HG02973 (cell line): ENCODE data around the gene TNFAIP8L3.
"Not testable (repeated sequence)": the region's sequence is repeated elsewhere in the genome, so short reads cannot be mapped to it uniquely, and the experiment has no call there.

ENCODE experiments used
- ATAC-seq: cut with Tn5 transposase; IDR thresholded peaks from one replicate; pipeline ENCODE4 v1.9.1; 2021; ENCODE audit warnings: moderate library complexity; ENCODE audit not compliant: unreplicated experiment

The TNFAIP8L3 gene

GRCh38 chr15:51094606-51095569 lies at the start of gene TNFAIP8L3:
Gene TNFAIP8L3, minus strand, starts transcription at chr15:51094906. Its CDS starts 311 bp downstream, at chr15:51094595.
- ATAC-seq, result no peak

DNA sequence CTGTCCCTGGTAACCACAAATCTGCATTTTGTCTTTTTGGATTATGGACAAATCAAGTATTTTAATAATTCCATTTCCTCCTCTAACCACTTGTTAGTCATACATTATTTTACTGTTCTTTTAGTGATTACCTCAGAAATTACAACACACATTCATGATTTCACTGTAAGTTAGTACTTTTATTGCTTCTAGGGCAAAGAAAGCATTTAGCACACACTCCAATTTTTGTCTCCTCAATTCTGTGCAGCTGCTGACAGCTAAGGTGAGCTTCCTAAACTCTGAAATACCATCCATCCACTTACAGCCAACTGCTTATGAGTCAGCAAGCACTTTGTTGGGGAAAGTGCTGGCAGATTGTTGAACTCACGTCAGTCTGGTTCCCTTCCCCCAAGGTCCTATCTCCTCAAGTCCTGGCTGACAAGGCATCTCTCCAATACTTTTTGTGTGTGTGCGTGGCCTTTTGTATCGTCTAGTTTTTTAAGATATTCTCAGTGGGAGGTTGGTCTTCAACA lies 49.4 kb upstream of the TNFAIP8L3 start:
- ATAC-seq, result no peak

DNA sequence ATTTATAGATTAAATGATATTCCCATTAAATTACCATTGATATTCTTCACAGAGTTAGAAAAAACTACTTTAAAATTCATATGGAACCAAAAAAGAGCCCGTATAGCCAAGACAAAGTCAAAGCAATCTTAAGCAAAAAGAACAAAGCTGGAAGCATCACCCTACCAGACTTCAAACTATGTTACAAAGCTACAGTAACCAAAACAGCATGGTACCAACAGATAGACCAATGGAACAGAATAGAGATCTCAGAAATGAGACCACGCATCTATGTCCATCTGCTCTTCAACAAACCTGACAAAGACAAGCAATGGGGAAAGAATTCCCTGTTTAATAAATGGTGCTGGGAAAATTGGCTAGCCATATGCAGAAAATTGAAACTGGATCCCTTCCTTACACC lies 45.6 kb upstream of the TNFAIP8L3 start:
- not testable (repeated sequence) for ATAC-seq

- ATAC-seq, result no peak
These were observed 44.4 kb upstream of the TNFAIP8L3 start for GRCh38 chr15:51139091-51139490.

DNA sequence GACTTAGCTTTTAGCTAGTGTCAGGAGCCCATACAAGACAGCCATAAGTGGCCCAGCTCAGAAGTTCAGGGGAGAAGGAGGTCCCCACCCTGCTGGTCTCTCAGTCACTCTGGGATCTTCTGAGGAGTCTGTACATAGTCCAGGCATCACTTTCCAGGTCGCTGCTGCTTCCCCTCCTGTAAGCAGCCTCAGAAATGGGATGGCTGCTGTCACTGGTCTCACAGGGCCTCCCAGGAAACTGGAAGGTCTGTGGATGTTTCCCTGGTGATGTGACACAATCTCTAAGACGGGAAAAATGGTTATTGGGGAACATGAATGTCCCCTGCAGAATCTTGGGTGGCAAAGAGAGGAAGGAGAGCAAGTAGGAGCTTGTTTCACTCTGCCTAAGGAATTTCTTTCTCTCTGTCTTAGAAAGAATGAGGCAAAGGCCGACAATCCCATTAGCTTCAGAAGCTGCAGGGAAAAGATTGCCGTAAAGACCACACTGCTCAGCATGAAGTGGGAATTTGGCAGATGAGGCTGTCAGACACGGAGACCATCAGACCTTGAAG lies 43.2 kb upstream of the TNFAIP8L3 start:
- no peak for ATAC-seq

DNA sequence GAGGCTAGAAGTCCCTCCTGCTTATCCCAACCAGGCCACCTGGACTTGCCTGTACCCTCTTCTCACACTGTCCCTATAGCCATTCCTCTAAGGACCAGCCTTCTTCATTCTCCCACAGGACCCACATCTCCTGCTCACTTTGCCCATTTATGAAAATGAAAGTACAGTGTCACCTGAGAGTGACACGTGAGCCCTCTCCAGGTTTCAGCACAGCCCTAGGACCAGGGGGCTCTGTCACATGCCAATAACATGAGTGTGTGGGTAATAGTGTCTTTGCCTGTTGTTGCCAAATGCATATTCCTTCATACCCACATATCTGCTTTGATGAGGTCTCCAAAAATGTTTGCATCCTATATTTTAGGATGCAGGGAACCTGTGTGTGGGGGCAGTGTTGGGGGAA lies 42.3 kb upstream of the TNFAIP8L3 start:
- no peak for ATAC-seq

DNA sequence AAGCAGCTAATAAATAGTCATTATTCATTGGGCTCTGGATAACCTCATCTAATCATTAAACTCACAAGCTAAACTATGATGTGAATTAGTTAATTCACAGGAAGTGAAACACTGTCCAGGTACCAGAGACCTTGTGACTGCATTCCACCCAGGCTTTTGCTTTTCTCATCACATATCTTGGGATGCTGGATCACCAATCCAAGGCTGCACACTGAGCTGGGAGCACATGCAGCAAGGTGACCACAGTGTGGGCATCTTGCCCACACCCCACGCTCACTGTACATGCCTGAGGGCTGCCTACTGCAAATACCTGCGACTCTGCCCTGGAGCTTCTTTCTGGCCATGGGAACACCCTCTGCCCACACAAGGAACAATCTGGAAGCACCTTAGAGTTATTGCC lies 40.6 kb upstream of the TNFAIP8L3 start:
- no peak for ATAC-seq

DNA sequence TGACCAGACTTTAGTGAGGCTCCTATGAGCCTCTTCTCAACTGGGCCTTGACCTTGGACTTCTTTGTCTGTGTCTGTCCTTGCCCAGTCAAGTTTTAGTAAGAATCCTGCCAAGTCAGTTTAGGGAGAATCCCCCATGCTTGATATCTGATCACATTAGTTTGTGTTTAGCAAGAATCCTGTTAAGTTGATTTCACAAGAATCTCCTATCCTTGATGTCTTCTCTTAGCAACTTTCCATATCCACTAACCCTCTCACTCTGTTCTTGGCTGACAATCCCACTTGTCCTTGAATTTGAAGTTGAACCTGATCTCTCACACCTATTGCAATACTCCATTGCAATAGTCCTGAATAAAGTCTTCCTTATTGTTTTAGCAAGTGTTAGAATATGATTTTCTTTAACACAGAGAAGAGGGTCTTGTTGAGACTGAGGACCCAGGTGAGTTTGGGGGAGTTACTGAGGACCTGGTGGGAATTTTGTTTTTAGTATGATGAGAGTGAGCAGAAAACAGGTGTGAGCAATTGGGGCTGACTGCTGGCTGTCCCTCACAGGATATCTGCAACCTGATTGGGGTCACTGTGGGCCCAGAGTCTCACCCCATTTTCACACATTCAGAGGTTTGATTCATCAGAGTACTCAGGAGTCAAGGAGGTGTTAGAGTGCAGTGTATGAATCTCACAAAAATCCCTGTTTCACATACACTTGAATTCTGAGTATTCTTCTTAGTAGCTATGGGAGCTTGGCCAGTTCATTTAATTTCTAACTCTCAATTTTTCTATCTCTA lies 39.9 kb upstream of the TNFAIP8L3 start:
- no peak for ATAC-seq

GRCh38 chr15:51133140-51133765 lies 38.5 kb upstream of the TNFAIP8L3 start:
- ATAC-seq, result no peak

GRCh38 chr15:51132384-51133139 lies 37.9 kb upstream of the TNFAIP8L3 start:
- no peak for ATAC-seq

DNA sequence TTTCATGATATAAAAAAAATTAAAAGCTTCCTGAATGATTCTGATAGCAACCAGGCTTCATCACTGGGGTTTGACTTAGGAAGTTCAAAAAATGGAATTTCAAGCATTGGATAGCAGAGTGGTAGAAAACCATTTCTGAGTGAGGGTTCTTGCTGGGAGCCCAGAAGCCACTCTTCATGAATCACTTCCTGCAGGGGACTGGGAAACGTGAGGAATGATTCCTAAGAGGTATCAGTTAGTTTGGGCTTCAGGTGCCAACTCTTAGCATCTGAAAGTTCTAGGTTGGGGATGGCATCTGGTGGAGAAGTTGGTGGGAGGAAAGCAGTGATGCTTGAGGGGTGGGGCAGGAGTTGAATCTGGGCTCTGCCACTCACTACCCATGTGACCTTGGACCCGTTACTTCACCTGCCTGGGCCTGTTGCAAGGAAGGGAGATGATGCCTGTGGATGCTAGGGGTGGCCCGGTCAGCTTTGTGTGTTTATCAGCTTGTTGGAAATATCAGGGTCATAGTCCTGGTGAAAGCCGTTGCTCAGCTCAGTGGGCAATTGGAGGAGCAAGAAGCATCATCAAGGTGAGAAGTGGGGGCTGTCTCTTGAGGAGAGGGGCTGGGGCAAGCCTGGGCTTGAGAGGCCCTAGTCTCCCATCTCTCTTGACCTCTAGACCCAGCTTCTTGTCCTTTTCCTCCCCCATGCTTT lies 37.0 kb upstream of the TNFAIP8L3 start:
- ATAC-seq, result no peak

GRCh38 chr15:51130344-51130743 lies 35.6 kb upstream of the TNFAIP8L3 start:
- ATAC-seq, result no peak

GRCh38 chr15:51129535-51130188 lies 35.0 kb upstream of the TNFAIP8L3 start:
- no peak for ATAC-seq

DNA sequence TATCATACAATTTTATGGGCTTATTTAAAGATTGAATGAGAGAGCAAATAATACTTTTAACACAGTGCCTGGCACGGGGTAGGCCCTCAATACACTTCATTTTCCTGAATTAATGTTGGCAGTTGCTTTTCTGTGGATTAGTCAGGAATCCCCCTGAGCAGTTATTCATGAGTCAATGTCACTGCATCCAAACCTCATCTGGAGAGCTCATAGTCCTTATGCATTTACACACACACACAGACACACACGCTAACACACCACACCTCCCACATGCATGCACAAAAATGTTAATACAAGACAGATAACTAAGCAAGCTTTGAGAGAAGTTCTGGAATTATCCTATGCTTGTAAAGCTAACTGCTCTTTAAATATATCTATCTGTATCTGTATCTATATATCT lies 34.0 kb upstream of the TNFAIP8L3 start:
- no peak for ATAC-seq

GRCh38 chr15:51126842-51127241 lies 32.1 kb upstream of the TNFAIP8L3 start:
- ATAC-seq, result no peak

GRCh38 chr15:51123002-51123401 lies 28.3 kb upstream of the TNFAIP8L3 start:
- not testable (repeated sequence) for ATAC-seq

DNA sequence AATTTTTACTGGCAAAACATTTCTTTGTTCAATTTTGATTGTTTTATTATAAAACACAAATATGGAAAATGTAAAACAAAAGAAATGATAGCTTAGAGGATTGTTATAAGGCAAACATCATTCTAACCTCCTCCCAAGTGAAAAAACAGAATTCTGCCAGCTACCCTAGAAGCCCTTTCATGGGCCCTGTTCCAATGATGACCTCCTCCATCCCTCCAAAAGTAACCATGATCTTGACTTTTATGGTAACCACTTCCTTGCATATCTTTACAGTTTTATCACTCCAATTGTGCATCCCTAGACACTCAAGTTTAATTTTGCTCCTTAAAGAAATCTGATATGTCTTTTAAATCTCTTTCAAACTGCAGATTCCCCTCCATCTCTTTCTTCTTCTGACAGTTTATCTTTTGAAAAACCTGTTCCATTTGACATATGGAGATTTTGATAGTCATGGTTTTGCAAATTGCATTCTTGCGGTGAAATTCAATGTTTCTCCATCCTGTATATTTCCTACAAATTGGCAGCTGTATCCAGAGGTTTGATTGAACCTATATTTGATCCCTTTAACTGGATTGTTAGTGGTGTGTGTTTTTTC lies 27.0 kb upstream of the TNFAIP8L3 start:
- ATAC-seq, result no peak

DNA sequence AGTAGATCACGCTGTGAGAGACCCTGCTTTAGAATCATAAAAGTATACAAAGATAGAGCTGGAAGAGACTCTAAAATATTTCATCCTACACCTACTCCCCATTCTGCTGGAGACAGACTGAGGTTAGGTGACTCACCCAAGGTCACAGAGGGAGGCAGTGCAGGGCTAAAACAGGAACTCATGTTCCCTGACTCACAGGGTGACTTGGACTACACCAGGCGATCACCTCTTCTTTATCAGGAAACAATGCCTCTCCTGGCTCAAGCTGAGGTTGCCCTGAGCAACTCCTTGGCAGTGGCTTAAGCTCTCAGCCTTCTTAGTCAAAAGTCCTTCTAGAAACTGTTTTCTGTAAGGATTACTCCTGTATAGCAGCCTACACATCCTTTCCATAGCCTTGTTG lies 26.4 kb upstream of the TNFAIP8L3 start:
- ATAC-seq, result no peak

DNA sequence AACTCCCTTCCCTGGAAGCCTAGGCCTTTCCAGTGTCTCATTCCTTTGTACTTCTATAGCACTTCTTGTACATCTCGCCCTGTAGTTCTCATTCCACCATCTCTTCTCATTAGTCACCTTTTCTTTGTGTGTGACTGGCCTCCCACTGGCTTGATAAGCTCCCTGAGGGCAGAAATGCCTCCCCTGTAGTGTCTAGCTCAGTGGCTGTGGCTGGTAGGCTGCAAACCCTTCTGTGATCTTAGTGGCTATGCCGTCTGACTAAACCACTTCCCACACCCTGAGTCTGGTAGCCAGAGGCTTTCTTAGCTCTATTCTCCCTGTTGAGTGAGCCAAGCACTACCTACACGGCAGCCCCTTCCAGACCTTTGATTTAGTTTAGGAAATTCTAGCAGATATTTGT lies 24.4 kb upstream of the TNFAIP8L3 start:
- ATAC-seq, result no peak
